Right lobe of liver (tissue), 4 donors: ENCODE measurements around the gene GJA4.

Experiments used
- CTCF ChIP-seq, 4 donors: fragments of 200-600 bp in 3 of 4; fragments of 450-650 bp in 1 of 4; IDR thresholded peaks; one replicate each; pipeline versions ENCODE4 v1.5.1 to v1.8.0; 2016 to 2022; ENCODE audit warnings: antibody characterized with exemption in 4 of 4, mild to moderate bottlenecking in 2 of 4
- POLR2A ChIP-seq: fragments of 450-650 bp; IDR thresholded peaks from one replicate; pipeline ENCODE4 v1.6.1; 2017; ENCODE audit warnings: antibody characterized with exemption, mild to moderate bottlenecking
- donor health status: DM: no; HTN: no; CAD: no.
- donor health status: DM: no; HTN: no; CAD: no.
- donor health status: DM: no; HTN: yes; CAD: no.

- no peak for TF ChIP-seq POLR2A
- TF ChIP-seq CTCF (IDR thresholded peaks at IDR 0.05), result no peak
Measured at GRCh38 chr1:34758751-34759150, 34.0 kb upstream of the GJA4 start.
